ENCODE results near the gene ANKRD44.
A peak's percentile ranks its signal among the peaks of the same experiment; 100 is the strongest.

The ANKRD44 gene

GRCh38 chr2:197237291-197238042 lies 73.1 kb downstream of the ANKRD44 start:
- no peak for DNase-seq (ENCODE audit: low spot score)

- DNase-seq (ENCODE audit: low spot score): no peak
These were observed 73.8 kb downstream of the ANKRD44 start for GRCh38 chr2:197236816-197237215.

- DNase-seq (ENCODE audit: low spot score): no peak
These were observed 74.4 kb downstream of the ANKRD44 start for GRCh38 chr2:197236159-197236558.

- DNase-seq (ENCODE audit: low spot score): no peak
These were observed 74.9 kb downstream of the ANKRD44 start for GRCh38 chr2:197235711-197236110.

- no peak for DNase-seq (ENCODE audit: low spot score)
These were observed 75.8 kb downstream of the ANKRD44 start for GRCh38 chr2:197234671-197235191.

- no peak for DNase-seq (ENCODE audit: low spot score)
These were observed 77.1 kb downstream of the ANKRD44 start for GRCh38 chr2:197233473-197233872.

DNA sequence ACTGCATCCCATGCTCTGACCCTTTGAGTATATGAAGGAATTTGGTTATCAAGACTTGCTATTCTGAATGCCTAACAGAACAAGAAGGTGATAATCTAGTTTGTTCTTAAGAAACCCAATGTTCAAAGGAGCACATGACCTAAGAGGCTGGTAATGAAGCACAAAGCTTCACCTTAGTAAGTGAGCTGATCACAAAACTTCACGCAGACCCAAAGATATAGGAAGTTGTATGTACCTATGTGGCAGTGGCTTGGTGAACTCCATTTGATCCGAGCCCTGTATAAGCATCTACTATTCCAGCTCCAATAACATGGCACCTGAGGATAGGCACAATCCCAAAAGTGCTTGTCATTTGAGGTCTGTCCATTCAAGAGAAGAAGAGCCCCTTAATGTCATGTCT lies 78.6 kb downstream of the ANKRD44 start:
- DNase-seq (ENCODE audit: low spot score): no peak

- DNase-seq (ENCODE audit: low spot score): no peak
These were observed 80.8 kb downstream of the ANKRD44 start for GRCh38 chr2:197229509-197230443.

GRCh38 chr2:197223451-197223850 lies 87.1 kb downstream of the ANKRD44 start:
- no peak for DNase-seq (ENCODE audit: low spot score)

DNA sequence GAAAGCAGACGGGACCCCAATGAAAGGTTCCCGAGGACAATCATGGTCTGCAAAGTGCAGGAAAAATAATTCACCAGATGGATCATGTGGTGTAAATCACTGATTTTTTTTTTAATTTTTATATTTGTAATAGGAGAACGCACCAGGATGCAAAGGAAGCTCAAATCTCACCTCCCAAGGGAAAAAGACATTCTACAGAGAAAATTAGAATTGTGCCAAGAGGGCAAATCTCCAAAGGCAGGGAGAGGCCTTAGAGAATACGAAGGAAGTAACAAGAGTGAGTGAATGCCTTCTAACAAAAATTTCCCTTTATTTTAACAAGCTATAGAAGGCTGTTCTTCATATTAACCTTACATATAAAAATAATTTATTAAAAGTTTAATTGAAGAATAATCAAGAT lies 90.9 kb downstream of the ANKRD44 start:
- DNase-seq (ENCODE audit: low spot score): no peak

GRCh38 chr2:197217541-197217940 lies 93.0 kb downstream of the ANKRD44 start:
- no peak for DNase-seq (ENCODE audit: low spot score)

DNA sequence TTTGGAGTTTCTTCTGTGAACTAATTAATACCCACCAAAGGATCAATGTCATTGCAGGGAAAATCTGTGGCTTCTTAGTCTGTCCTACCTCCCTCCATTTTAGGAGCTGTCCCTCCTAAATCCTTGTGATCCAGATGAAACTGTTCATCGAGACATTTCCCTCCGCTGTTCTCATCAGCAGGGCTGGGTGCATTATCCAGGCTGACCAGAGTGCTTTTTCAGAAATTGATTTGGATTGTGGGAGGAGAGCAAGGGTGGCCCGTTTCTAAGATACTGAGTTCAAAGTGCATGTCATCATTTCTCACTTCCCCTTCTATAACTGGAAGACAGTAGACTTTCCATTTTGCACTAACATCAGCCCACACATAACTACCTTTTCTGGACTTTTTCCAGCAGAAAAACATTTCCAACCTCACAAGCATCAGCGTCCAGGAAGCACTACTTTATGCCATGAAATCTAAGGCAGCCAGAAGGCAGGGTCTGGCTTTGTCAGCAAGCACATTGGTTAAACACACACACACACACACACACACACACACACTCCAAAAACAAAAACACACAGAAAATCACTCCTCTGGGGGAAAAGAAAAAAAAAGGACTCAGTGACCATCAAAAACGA lies 94.1 kb downstream of the ANKRD44 start:
- no peak for DNase-seq (ENCODE audit: low spot score)

DNA sequence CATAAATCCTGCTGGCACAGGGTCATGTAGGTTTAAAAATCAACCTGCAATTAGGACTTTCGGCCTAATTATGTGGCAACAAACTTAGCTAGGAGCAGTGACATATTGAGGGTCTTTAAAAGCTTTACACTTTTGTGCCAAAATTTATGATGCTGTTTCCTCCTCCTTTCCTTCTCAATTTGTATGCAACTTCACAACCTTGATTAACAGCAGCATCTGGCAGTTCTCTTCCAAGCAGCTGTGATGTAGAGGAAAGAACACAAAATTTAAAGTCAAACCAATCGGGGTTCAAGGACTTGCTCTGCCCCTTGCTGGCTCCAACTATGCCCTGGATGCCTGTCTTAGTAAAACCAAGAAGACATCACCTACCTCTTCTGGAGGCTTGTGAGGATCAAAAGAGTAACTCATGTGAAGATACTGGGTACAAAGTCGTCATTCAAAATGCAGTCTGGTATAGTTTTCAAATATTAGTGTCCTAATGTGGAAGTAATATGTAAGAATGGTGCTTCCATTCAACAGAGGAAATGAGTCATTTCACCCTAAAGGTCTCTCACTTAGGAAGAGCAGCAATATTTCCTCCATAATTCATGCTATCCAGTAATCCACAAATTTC lies 94.7 kb downstream of the ANKRD44 start:
- no peak for DNase-seq (ENCODE audit: low spot score)

GRCh38 chr2:197212344-197213262 lies 98.0 kb downstream of the ANKRD44 start:
- peak; percentile 50 for DNase-seq (ENCODE audit: low spot score)

DNA sequence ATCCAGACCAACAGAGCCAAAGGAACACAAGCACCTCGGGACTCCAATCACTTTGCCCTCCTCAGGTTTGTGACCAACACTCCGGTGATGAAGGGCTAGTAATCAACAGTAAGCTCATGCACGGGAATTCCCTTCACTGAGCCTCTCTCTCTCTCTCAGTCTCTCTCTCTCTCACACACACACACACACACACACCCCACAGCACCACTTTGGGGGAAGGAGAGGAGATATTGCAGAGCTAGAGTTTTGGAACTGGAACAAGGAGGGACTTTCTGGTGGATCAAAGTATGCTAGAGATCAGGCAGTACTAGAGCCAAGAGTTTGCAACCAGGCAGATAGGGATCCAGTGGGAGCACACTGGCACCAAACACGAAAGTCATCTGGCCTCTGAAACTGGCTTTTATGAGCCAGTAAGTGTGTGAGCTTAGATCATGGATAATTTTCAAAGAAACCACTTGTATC lies 98.7 kb downstream of the ANKRD44 start:
- peak; percentile 52 for DNase-seq (ENCODE audit: low spot score)

GRCh38 chr2:197210430-197210829 lies 100.2 kb downstream of the ANKRD44 start:
- DNase-seq (ENCODE audit: low spot score): no peak

- peak; percentile 62 for DNase-seq (ENCODE audit: low spot score)
These were observed 100.7 kb downstream of the ANKRD44 start for GRCh38 chr2:197209742-197210408.

GRCh38 chr2:197209246-197209645 lies 101.3 kb downstream of the ANKRD44 start:
- DNase-seq (ENCODE audit: low spot score): no peak

DNA sequence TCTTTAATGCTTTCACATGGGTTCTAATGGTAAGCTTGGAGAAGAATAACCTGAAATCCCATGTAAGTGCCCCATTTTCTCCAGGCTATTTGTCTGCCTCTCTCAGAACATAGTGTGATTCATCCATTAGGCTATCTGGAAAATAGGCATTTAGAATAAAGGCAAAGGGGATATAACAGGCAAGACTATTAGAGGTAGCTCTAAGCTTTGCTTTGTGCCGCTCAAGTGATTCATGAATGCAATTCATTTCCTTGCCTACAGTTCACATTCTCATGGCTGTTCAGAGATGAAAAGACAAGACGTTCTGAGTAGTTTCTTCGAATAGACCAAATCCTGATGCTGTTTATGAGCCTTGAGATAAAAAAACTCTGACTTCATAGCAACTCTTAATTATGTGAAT lies 101.7 kb downstream of the ANKRD44 start:
- peak; percentile 59 for DNase-seq (ENCODE audit: low spot score)

DNA sequence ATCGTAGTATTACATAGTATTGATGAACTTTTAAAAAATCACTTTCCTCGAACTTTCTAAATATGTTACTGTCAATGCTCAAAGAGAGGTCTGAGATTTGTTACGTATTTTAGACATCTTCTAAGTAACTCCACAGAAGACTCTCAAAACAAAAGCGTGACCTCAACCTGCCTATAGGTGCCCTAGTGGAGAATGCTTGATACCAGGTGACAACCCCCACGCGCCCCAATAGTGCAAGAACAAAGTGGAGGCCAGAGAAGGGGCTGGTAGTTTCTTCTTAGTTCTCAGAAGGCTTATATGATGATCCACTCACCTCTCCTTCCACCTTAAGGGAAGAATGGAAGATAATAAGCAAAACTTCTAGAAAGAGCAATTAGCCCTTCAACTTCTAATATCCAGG lies 102.6 kb downstream of the ANKRD44 start:
- no peak for DNase-seq (ENCODE audit: low spot score)

Data from CD4-positive, alpha-beta T cell treated with Interleukin-2 at 100 ng/mL for 4 hours (primary cell).